ENCODE measurements around the gene CD82.

DNA sequence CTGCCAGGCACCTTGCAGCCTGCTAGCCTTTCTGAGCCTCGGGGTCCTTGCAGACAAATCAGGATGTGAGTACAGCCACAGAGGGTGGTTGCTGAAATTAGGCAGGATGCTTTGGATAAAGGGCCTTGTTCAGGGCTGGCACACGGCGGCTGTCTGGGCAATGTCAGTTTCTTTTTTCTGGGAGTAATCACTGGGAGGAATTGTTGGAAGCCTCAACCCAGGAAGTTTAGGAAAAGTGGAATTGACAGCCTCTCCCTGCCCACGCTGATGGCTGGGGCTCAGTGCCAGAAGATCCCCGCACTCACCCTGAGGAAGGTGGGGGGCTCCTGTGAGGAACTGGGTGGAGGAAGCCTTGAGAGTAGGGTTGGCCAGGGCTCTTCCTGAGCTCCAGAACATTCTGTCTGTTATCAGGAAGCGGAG, 37.4 kb downstream of the CD82 start:
- TF ChIP-seq, protein P1, sequence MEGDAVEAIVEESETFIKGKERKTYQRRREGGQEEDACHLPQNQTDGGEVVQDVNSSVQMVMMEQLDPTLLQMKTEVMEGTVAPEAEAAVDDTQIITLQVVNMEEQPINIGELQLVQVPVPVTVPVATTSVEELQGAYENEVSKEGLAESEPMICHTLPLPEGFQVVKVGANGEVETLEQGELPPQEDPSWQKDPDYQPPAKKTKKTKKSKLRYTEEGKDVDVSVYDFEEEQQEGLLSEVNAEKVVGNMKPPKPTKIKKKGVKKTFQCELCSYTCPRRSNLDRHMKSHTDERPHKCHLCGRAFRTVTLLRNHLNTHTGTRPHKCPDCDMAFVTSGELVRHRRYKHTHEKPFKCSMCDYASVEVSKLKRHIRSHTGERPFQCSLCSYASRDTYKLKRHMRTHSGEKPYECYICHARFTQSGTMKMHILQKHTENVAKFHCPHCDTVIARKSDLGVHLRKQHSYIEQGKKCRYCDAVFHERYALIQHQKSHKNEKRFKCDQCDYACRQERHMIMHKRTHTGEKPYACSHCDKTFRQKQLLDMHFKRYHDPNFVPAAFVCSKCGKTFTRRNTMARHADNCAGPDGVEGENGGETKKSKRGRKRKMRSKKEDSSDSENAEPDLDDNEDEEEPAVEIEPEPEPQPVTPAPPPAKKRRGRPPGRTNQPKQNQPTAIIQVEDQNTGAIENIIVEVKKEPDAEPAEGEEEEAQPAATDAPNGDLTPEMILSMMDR (IDR thresholded peaks at IDR 0.05): no peak
- TF ChIP-seq POLR2A (IDR thresholded peaks at IDR 0.05): no peak
